HepG2 (cell line): ENCODE results near the gene SPC24. TPM values are rescaled to one million over a fixed set of nuclear protein-coding genes. Genes with fewer than 3 reads are reported as not detected.

Experiments used
- ARNTL ChIP-seq: sonication (generic); formaldehyde crosslinking; IDR thresholded peaks from 2 replicates; pipeline ENCODE4 v1.4.0; 2020; ENCODE audit warnings: mild to moderate bottlenecking, missing genetic modification reagents
- BRCA1 ChIP-seq: sonication (generic); formaldehyde crosslinking; IDR thresholded peaks from 2 replicates; pipeline ENCODE4 v1.4.0; 2020; ENCODE audit warnings: missing genetic modification reagents
- CAMTA2 ChIP-seq: sonication (generic); formaldehyde crosslinking; IDR thresholded peaks from 2 replicates; pipeline ENCODE4 v1.4.0; 2020; ENCODE audit warnings: mild to moderate bottlenecking, missing genetic modification reagents, borderline replicate concordance
- EEA1 ChIP-seq: sonication (generic); formaldehyde crosslinking; IDR thresholded peaks from 2 replicates; pipeline ENCODE4 v1.5.1; 2020; ENCODE audit warnings: mild to moderate bottlenecking, missing genetic modification reagents, borderline replicate concordance
- GABPB1 ChIP-seq: IDR thresholded peaks from 2 replicates; pipeline ENCODE4 v1.6.1; 2016; ENCODE audit warnings: mild to moderate bottlenecking, missing genetic modification reagents, moderate library complexity, missing compliant biosample characterization
- GATAD2A ChIP-seq: IDR thresholded peaks from 2 replicates; pipeline ENCODE4 v1.6.1; 2016
- HOXA9 ChIP-seq: sonication (generic); formaldehyde crosslinking; IDR thresholded peaks from 2 replicates; pipeline ENCODE4 v1.8.1; 2022; ENCODE audit warnings: missing genetic modification reagents, mild to moderate bottlenecking, moderate library complexity, borderline replicate concordance
- KAT2B ChIP-seq: fragments of 150-350 bp; IDR thresholded peaks from 2 replicates; pipeline ENCODE4 v1.6.1; 2014; ENCODE audit warnings: low read depth, low read length, borderline replicate concordance
- MTA1 ChIP-seq: sonication (generic); formaldehyde crosslinking; IDR thresholded peaks from 2 replicates; pipeline ENCODE4 v1.4.0; 2020; ENCODE audit warnings: missing genetic modification reagents, mild to moderate bottlenecking, borderline replicate concordance
- PHF5A ChIP-seq: IDR thresholded peaks from one replicate; pipeline ENCODE4 v1.6.1; 2018; ENCODE audit warnings: low read depth, missing genetic modification reagents; ENCODE audit not compliant: unreplicated experiment
- RBFOX2 ChIP-seq: fragments of 200-400 bp; formaldehyde crosslinking; IDR thresholded peaks from 2 replicates; pipeline ENCODE4 v1.6.1; 2017; ENCODE audit warnings: low read depth, mild to moderate bottlenecking, low read length
- TBX2 ChIP-seq: sonication (generic); formaldehyde crosslinking; IDR thresholded peaks from 2 replicates; pipeline ENCODE4 v1.5.0; 2020; ENCODE audit warnings: missing genetic modification reagents, mild to moderate bottlenecking, borderline replicate concordance
- TEAD3 ChIP-seq: optimal IDR thresholded peaks from 2 replicates; pipeline ENCODE3; 2016; ENCODE audit warnings: borderline replicate concordance
- ZBTB42 ChIP-seq: sonication (generic); formaldehyde crosslinking; IDR thresholded peaks from 2 replicates; pipeline ENCODE4 v1.5.0; 2020; ENCODE audit warnings: mild to moderate bottlenecking, missing genetic modification reagents
- ZNF12 ChIP-seq: sonication (generic); formaldehyde crosslinking; IDR thresholded peaks from 2 replicates; pipeline ENCODE4 v1.5.0; 2020; ENCODE audit warnings: missing genetic modification reagents
- ZNF34 ChIP-seq: sonication (generic); formaldehyde crosslinking; IDR thresholded peaks from 2 replicates; pipeline ENCODE4 v1.4.0; 2020; ENCODE audit warnings: mild to moderate bottlenecking, missing genetic modification reagents, borderline replicate concordance
- ZNF781 ChIP-seq: sonication (generic); formaldehyde crosslinking; IDR thresholded peaks from 2 replicates; pipeline ENCODE4 v1.5.1; 2020; ENCODE audit warnings: borderline replicate concordance, mild to moderate bottlenecking, missing genetic modification reagents; ENCODE audit errors: not compliant biosample characterization
- ZNF782 ChIP-seq: sonication (generic); formaldehyde crosslinking; IDR thresholded peaks from 2 replicates; pipeline ENCODE4 v1.4.0; 2020; ENCODE audit warnings: missing genetic modification reagents, mild to moderate bottlenecking, borderline replicate concordance
- ZNF878 ChIP-seq: sonication (generic); formaldehyde crosslinking; IDR thresholded peaks from 2 replicates; pipeline ENCODE4 v1.8.1; 2023; ENCODE audit warnings: mild to moderate bottlenecking, missing genetic modification reagents, moderate library complexity
- polyA plus RNA-seq, 8 experiments: library from polyadenylated mRNA; depleted of rRNA in 3 of 8; stranded (reverse) in 7 of 8; unstranded in 1 of 8; fragments of >200 nt; fragmentation: Illumina TruSeq in 4 of 8; extraction: Trizol in 4 of 8; gene quantifications; 2 replicates each; pipeline versions ENCODE4 v1.2.1 to v1.2.3, GENCODE V29; 2011 to 2016; ENCODE audit warnings: low read depth in 4 of 8, missing spikeins in 1 of 8, mixed read lengths in 1 of 8; ENCODE audit not compliant: insufficient read depth in 1 of 8
- total RNA-seq, 5 experiments: library from RNA; depleted of rRNA; stranded (reverse); fragments of >200 nt; fragmentation: Illumina TruSeq; extraction: Trizol; gene quantifications; 2 replicates each; pipeline ENCODE4 v1.2.3, GENCODE V29; 2016; ENCODE audit warnings: low read depth in 1 of 5
- TF ChIP-seq, protein P1 (sequence below): sonication (generic); formaldehyde crosslinking; IDR thresholded peaks from 2 replicates; pipeline ENCODE4 v1.4.0; 2020; ENCODE audit warnings: missing genetic modification reagents, low read depth, mild to moderate bottlenecking, borderline replicate concordance
- TF ChIP-seq, protein P2 (sequence below): sonication (generic); formaldehyde crosslinking; IDR thresholded peaks from 2 replicates; pipeline ENCODE4 v1.5.1; 2020; ENCODE audit warnings: mild to moderate bottlenecking, missing genetic modification reagents, moderate library complexity
- TF ChIP-seq, protein P3 (sequence below): sonication (generic); formaldehyde crosslinking; IDR thresholded peaks from 2 replicates; pipeline ENCODE4 v1.8.0; 2022; ENCODE audit warnings: low read depth, missing genetic modification reagents
- TF ChIP-seq, protein P4 (sequence below): sonication (generic); formaldehyde crosslinking; conservative IDR thresholded peaks from 2 replicates; pipeline ENCODE4 v1.8.0; 2022; ENCODE audit warnings: mild to moderate bottlenecking, moderate library complexity, missing genetic modification reagents
- TF ChIP-seq, protein P5 (sequence below): sonication (generic); formaldehyde crosslinking; IDR thresholded peaks from 2 replicates; pipeline ENCODE4 v1.4.0; 2020; ENCODE audit warnings: missing genetic modification reagents

The SPC24 gene
- total and polyA plus RNA-seq, 2 of the 13 experiments (the other 11 are each of a cell fraction or from before 2014, with no cell fraction given): 10.0 to 46.2 TPM

DNA sequence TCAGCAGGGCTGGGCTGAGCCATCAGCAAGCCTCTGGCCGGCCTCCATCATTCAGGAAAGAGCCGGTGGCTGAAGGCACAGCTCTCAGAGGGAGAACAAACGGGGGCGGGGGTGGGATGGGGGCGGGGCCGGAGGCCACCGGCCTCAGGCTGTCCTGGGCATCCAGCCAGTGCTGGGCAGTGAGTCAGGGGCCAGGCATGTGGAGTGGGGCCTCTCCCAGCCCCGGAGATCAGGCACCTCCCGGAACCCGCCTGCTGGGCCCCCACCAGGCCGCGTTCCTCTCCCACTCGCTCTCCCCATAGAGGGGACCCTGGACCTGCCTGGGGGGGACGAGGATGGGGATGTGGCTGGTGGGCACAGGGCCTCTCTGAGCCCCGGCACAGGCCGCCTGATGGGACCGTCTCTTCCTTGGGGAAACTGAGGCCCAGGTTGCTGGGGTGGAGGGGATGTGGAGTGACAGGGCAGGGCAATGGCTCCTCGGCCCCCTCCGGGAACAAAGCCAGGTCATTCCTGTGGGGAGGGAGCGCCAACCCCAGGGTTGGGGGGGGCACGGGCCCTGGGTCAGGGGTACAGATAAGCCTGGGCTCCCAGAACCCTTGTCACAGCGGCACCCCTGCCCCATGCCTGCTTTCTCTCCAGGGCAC, 12.9 kb downstream of the SPC24 start (continued):
- TF ChIP-seq, protein P1, sequence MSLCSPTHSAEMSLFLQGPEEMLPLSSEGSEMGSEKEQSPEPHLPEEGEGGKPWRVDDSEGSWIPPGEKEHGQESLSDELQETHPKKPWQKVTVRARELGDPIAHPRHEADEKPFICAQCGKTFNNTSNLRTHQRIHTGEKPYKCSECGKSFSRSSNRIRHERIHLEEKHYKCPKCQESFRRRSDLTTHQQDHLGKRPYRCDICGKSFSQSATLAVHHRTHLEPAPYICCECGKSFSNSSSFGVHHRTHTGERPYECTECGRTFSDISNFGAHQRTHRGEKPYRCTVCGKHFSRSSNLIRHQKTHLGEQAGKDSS (CRISPR knock-in tag): no peak
- peak; percentile 85 for TF ChIP-seq RBFOX2
- TF ChIP-seq, protein P2, sequence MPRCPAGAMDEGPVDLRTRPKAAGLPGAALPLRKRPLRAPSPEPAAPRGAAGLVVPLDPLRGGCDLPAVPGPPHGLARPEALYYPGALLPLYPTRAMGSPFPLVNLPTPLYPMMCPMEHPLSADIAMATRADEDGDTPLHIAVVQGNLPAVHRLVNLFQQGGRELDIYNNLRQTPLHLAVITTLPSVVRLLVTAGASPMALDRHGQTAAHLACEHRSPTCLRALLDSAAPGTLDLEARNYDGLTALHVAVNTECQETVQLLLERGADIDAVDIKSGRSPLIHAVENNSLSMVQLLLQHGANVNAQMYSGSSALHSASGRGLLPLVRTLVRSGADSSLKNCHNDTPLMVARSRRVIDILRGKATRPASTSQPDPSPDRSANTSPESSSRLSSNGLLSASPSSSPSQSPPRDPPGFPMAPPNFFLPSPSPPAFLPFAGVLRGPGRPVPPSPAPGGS (CRISPR knock-in tag): peak; percentile 62
- TF ChIP-seq ZBTB42 (CRISPR knock-in tag): no peak
- TF ChIP-seq ZNF781 (CRISPR knock-in tag): no peak
- TF ChIP-seq GATAD2A (CRISPR knock-in tag): no peak; the same call in 1 of the 2 replicates
- no peak for TF ChIP-seq KAT2B
- no peak for TF ChIP-seq ZNF12 (CRISPR knock-in tag)
- no peak; the same call in 1 of the 2 replicates for TF ChIP-seq TBX2 (CRISPR knock-in tag)
- TF ChIP-seq, protein P3, sequence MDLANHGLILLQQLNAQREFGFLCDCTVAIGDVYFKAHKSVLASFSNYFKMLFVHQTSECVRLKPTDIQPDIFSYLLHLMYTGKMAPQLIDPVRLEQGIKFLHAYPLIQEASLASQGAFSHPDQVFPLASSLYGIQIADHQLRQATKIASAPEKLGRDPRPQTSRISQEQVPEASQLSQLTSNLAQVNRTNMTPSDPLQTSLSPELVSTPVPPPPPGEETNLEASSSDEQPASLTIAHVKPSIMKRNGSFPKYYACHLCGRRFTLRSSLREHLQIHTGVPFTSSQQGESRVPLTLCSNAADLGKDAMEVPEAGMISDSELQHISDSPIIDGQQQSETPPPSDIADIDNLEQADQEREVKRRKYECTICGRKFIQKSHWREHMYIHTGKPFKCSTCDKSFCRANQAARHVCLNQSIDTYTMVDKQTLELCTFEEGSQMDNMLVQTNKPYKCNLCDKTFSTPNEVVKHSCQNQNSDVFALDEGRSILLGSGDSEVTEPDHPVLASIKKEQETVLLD (CRISPR knock-in tag): no peak
- no peak; the same call in 1 of the 2 replicates for TF ChIP-seq ARNTL
- TF ChIP-seq, protein P4, sequence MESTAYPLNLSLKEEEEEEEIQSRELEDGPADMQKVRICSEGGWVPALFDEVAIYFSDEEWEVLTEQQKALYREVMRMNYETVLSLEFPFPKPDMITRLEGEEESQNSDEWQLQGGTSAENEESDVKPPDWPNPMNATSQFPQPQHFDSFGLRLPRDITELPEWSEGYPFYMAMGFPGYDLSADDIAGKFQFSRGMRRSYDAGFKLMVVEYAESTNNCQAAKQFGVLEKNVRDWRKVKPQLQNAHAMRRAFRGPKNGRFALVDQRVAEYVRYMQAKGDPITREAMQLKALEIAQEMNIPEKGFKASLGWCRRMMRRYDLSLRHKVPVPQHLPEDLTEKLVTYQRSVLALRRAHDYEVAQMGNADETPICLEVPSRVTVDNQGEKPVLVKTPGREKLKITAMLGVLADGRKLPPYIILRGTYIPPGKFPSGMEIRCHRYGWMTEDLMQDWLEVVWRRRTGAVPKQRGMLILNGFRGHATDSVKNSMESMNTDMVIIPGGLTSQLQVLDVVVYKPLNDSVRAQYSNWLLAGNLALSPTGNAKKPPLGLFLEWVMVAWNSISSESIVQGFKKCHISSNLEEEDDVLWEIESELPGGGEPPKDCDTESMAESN: 0 out of 2 replicates have a peak, but pooled peaks have one; percentile 31
- TF ChIP-seq ZNF782 (CRISPR knock-in tag): no peak
- TF ChIP-seq, protein P5, sequence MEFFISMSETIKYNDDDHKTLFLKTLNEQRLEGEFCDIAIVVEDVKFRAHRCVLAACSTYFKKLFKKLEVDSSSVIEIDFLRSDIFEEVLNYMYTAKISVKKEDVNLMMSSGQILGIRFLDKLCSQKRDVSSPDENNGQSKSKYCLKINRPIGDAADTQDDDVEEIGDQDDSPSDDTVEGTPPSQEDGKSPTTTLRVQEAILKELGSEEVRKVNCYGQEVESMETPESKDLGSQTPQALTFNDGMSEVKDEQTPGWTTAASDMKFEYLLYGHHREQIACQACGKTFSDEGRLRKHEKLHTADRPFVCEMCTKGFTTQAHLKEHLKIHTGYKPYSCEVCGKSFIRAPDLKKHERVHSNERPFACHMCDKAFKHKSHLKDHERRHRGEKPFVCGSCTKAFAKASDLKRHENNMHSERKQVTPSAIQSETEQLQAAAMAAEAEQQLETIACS: no peak
- TF ChIP-seq CAMTA2: peak; percentile 82; the same call in 1 of the 2 replicates
- TF ChIP-seq EEA1: no peak
- TF ChIP-seq ZNF34 (CRISPR knock-in tag): peak; percentile 82; the same call in 1 of the 2 replicates
- peak; percentile 62; the same call in 1 of the 2 replicates for TF ChIP-seq GABPB1
- TF ChIP-seq MTA1 (CRISPR knock-in tag): no peak
- no peak for TF ChIP-seq BRCA1
- no peak; the same call in 1 of the 2 replicates for TF ChIP-seq ZNF878 (CRISPR knock-in tag)
- TF ChIP-seq PHF5A (CRISPR knock-in tag): peak; percentile 63
- TF ChIP-seq TEAD3 (CRISPR knock-in tag): peak; percentile 94
- no peak for TF ChIP-seq HOXA9 (CRISPR knock-in tag)
